DMS 273 (cell line): Measurements from ENCODE around the gene ROR2.
A peak's percentile ranks its signal among the peaks of the same experiment; 100 is the strongest.

Experiments used
- DNase-seq: peaks from one replicate; lab custom pipeline; 2025; ENCODE audit not compliant: unreplicated experiment; lab: John Stamatoyannopoulos, UW

ROR2 gene

GRCh38 chr9:91753711-91754110 is 196.3 kb downstream of the ROR2 start:
- DNase-seq = no peak

- no peak for DNase-seq
These were observed 198.1 kb downstream of the ROR2 start for GRCh38 chr9:91751922-91752321.

GRCh38 chr9:91750343-91750742 is 199.7 kb downstream of the ROR2 start:
- DNase-seq = peak; percentile 77

- DNase-seq = peak; percentile 86
These were observed 203.1 kb downstream of the ROR2 start for GRCh38 chr9:91746904-91747303.

GRCh38 chr9:91746357-91746756 is 203.7 kb downstream of the ROR2 start:
- DNase-seq = peak; percentile 85

- DNase-seq = no peak
These were observed 205.9 kb downstream of the ROR2 start for GRCh38 chr9:91744114-91744513.

- no peak for DNase-seq
These were observed 208.5 kb downstream of the ROR2 start for GRCh38 chr9:91741522-91741921.

- peak; percentile 65 for DNase-seq
These were observed 209.3 kb downstream of the ROR2 start for GRCh38 chr9:91740701-91741100.

- DNase-seq = peak; percentile 65
These were observed 213.0 kb downstream of the ROR2 start for GRCh38 chr9:91736898-91737601.

- DNase-seq = peak; percentile 71
These were observed 213.7 kb downstream of the ROR2 start for GRCh38 chr9:91736311-91736710.

- DNase-seq = no peak
These were observed 215.0 kb downstream of the ROR2 start for GRCh38 chr9:91735049-91735448.

GRCh38 chr9:91734371-91734981 is 215.6 kb downstream of the ROR2 start:
- DNase-seq = peak; percentile 75

GRCh38 chr9:91733006-91733624 is 216.9 kb downstream of the ROR2 start:
- no peak for DNase-seq

GRCh38 chr9:91732187-91733005 is 217.6 kb downstream of the ROR2 start:
- DNase-seq = no peak

- DNase-seq = no peak
These were observed 219.2 kb downstream of the ROR2 start for GRCh38 chr9:91730806-91731205.

- DNase-seq = no peak
These were observed 220.5 kb downstream of the ROR2 start for GRCh38 chr9:91729558-91729842.

- DNase-seq = no peak
These were observed 222.1 kb downstream of the ROR2 start for GRCh38 chr9:91727972-91728371.

GRCh38 chr9:91727316-91727861 is 222.6 kb downstream of the ROR2 start:
- peak; percentile 63 for DNase-seq

GRCh38 chr9:91726406-91727100 is 223.5 kb downstream of the ROR2 start:
- no peak for DNase-seq

- no peak for DNase-seq
These were observed 224.4 kb downstream of the ROR2 start for GRCh38 chr9:91725651-91726050.
